HFFc6 (cell line): ENCODE data around the gene CDC5L. TPM values are rescaled to one million over a fixed set of nuclear protein-coding genes. Genes with fewer than 3 reads are reported as not detected.
"Not testable (repeated sequence)": the region's sequence is repeated elsewhere in the genome, so short reads cannot be mapped to it uniquely, and the experiment has no call there.

Experiments used
- DNase-seq: peaks from one replicate; pipeline ENCODE4 v3.0.0-alpha.2; 2018
- H3K27ac Mint-ChIP-seq: 2 replicates; pipeline ENCODE4 v1.8.0; 2020; ENCODE audit warnings: mild to moderate bottlenecking, mixed read lengths
- H3K27me3 Mint-ChIP-seq: 2 replicates; pipeline ENCODE4 v1.8.0; 2021; ENCODE audit warnings: mild to moderate bottlenecking, moderate library complexity, mixed read lengths; ENCODE audit not compliant: insufficient read depth
- H3K36me3 Mint-ChIP-seq: 2 replicates; pipeline ENCODE4 v1.8.0; 2021; ENCODE audit warnings: low read depth, mixed read lengths
- H3K4me1 Mint-ChIP-seq: 2 replicates; pipeline ENCODE4 v1.8.0; 2020; ENCODE audit warnings: low read depth, mixed read lengths
- H3K4me3 Mint-ChIP-seq: 2 replicates; pipeline ENCODE4 v1.8.0; 2020; ENCODE audit warnings: mild to moderate bottlenecking, moderate library complexity, mixed read lengths
- H3K9me3 Mint-ChIP-seq: 2 replicates; pipeline ENCODE4 v1.8.0; 2020; ENCODE audit warnings: mild to moderate bottlenecking, mixed read lengths
- CTCF ChIP-seq: fragments of 200-600 bp; sonication (generic); IDR thresholded peaks from 2 replicates; pipeline ENCODE4 v1.5.0; 2021; ENCODE audit warnings: antibody characterized with exemption, mild to moderate bottlenecking
- total RNA-seq, 6 experiments: library from RNA; stranded (reverse); fragmentation: NEBNext Ultra II Directional; extraction: Animal tissue kit (Norgen Biotek cat#: 25700); gene quantifications; 2 replicates in 1 of 6; 3 replicates in 5 of 6; pipeline ENCODE4 v1.2.3, GENCODE V29; 2021

CDC5L gene
- total RNA-seq, 6 experiments from 2014 or later: 17.9 to 23.5 (median 21.6) TPM

GRCh38 chr6:44341095-44341890 is 46.2 kb upstream of the CDC5L start:
- Mint-ChIP-seq H3K27me3 (peaks cover 40% of the 10 kb centered on the region), H3K4me3 (no peak overlapping the region)

GRCh38 chr6:44342052-44342451 is 45.5 kb upstream of the CDC5L start:
- no peak for TF ChIP-seq CTCF
- Mint-ChIP-seq H3K36me3 (no peaks in the 10 kb centered on the region), H3K27ac (no peak overlapping the region), H3K27me3 (peaks cover 34% of the 10 kb centered on the region), H3K9me3 (no peaks in the 10 kb centered on the region), H3K4me3 (no peak overlapping the region), H3K4me1 (no peaks in the 10 kb centered on the region)
- DNase-seq: no peak

More at GRCh38 chr6:44341095-44341890, 46.2 kb upstream of the CDC5L start:
- no peaks in the 10 kb centered on the region for H3K36me3 Mint-ChIP-seq
- H3K9me3 Mint-ChIP-seq: no peaks in the 10 kb centered on the region
- TF ChIP-seq CTCF: no peak
- H3K27ac Mint-ChIP-seq: no peak overlapping the region
- DNase-seq: no peak
- no peaks in the 10 kb centered on the region for H3K4me1 Mint-ChIP-seq

DNA sequence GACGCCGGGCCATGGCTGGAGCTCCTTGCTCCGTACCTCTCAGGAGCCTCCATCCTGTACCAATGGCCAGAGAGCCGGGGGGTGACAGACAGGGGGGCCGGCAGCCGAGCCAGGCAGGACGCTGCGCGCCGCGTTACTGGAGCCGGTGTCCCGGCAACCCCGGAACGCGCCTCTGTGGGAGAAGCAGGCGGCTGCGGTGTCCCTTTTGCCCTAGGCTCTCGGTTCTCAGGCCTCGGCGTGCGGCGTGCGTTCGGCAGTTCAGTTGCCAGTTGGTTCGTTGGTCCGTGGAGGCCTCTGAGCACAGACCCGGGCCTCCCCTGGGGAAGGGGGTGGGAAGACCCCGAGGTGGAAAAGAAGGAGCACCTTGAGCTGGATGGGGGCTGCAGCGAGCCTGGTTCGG is 45.0 kb upstream of the CDC5L start, which contains the start of gene SPATS1:
Gene SPATS1 (plus strand): TSS at position 162 of the 400 bp plus-strand sequence. CDS start 446 bp downstream, outside the sequence.
- TF ChIP-seq CTCF: no peak
- no peak within 1 kb of the TSS for H3K4me3 Mint-ChIP-seq

DNA sequence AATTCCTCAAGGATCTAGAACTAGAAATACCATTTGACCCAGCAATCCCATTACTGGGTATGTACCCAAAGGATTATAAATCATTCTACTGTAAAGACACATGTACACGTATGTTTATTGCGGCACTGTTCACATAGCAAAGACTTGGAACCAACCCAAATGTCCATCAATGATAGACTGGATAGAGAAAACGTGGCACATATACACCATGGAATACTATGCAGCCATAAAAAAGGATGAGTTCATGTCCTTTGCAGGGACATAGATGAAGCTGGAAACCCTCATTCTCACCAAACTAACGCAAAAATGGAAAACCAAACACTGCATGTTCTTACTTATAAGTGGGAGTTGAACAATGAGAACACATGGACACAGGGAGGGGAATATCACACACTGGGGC is 40.7 kb upstream of the CDC5L start:
- H3K27me3 Mint-ChIP-seq: peaks cover 41% of the 10 kb centered on the region
- not testable (repeated sequence) for H3K4me1 Mint-ChIP-seq, DNase-seq, H3K4me3 Mint-ChIP-seq, H3K36me3 Mint-ChIP-seq, H3K9me3 Mint-ChIP-seq, H3K27ac Mint-ChIP-seq

More for the DNA sequence above, 45.0 kb upstream of the CDC5L start, which contains the start of gene SPATS1:
- peaks cover 33% of the 10 kb centered on the region for H3K27me3 Mint-ChIP-seq
- no peaks in the 10 kb centered on the region for H3K36me3 Mint-ChIP-seq
- H3K9me3 Mint-ChIP-seq: no peaks in the 10 kb centered on the region
- no peak within 1 kb of the TSS for H3K27ac Mint-ChIP-seq
- no peaks in the 10 kb centered on the region for H3K4me1 Mint-ChIP-seq
- no peak for DNase-seq

DNA sequence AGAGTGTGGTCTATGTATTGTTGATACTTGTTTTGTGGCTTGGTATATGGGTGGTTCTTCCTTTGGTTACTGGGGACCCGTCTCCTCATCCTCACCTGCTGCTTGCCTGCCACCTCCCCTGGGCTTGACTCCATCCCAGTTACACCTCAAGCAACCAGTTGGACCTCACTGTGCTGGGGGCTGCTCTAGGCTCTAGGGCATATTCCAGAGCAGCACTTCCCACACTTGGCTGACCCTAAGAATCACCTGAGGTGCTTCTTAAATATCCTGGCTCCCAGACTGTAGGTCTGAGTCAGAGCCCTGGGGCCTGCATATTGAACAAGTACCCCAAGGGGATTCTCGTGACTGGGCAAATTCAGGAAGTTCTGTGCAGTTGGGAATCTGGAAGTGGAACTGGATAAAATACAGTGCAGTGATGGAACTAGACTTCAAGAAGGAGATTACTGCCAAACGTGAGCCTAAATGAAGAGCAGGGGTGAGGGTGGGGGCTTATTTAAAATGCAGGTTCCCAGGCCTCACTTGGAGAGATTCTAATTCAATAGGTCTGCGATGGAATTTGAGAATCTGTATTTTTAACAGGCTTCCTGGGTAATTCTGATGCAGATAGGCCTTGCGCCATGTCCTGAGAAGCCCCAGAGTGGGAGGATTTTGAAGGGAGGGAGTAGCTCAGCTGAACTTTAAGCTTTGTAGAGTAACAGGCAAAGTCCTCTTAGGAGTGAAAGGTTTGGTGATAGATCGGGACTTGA is 37.4 kb upstream of the CDC5L start:
- Mint-ChIP-seq H3K27me3 (peaks cover 18% of the 10 kb centered on the region), H3K4me1 (no peaks in the 10 kb centered on the region), H3K36me3 (no peaks in the 10 kb centered on the region)

DNA sequence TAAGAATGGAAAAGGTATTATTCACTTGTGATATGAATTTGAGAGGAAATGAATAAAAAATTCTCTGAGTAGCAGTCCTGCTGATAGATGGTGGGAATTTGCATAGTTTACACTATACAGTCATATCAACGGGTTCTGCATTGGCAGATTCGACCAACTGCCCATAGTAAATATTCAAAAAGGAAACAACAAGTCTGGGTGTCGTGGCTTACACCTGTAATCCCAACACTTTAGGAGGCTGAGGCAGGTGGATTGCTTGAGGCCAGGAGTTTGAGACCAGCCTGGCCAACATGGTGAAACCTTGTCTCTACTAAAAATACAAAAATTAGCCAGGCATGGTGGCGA is 36.9 kb upstream of the CDC5L start:
- H3K27ac Mint-ChIP-seq, H3K36me3 Mint-ChIP-seq, H3K4me1 Mint-ChIP-seq, H3K4me3 Mint-ChIP-seq, H3K9me3 Mint-ChIP-seq, DNase-seq: not testable (repeated sequence)
- H3K27me3 Mint-ChIP-seq: peaks cover 14% of the 10 kb centered on the region

More for the DNA sequence above, 37.4 kb upstream of the CDC5L start:
- no peak for TF ChIP-seq CTCF
- H3K27ac Mint-ChIP-seq: no peak overlapping the region
- H3K4me3 Mint-ChIP-seq: no peak overlapping the region
- H3K9me3 Mint-ChIP-seq: no peaks in the 10 kb centered on the region
- no peak for DNase-seq
